Ishikawa (cell line): ENCODE data around the gene PGAM2.

Experiments
- CEBPB ChIP-seq: IDR thresholded peaks from 2 replicates; pipeline ENCODE4 v1.6.1; 2012
- CREB1 ChIP-seq: IDR thresholded peaks from 2 replicates; pipeline ENCODE4 v1.6.1; 2012; ENCODE audit warnings: low read depth
- EGR1 ChIP-seq: IDR thresholded peaks from 2 replicates; pipeline ENCODE4 v1.6.1; 2012
- EP300 ChIP-seq: IDR thresholded peaks from 2 replicates; pipeline ENCODE4 v1.6.1; 2012; ENCODE audit warnings: borderline replicate concordance
- FOXM1 ChIP-seq: IDR thresholded peaks from 2 replicates; pipeline ENCODE4 v1.6.1; 2012; ENCODE audit warnings: low read depth, borderline replicate concordance
- NFIC ChIP-seq: IDR thresholded peaks from 2 replicates; pipeline ENCODE4 v1.6.1; 2012
- RAD21 ChIP-seq: IDR thresholded peaks from 2 replicates; pipeline ENCODE4 v1.6.1; 2012; ENCODE audit warnings: low read depth
- REST ChIP-seq: IDR thresholded peaks from 2 replicates; pipeline ENCODE4 v1.6.1; 2012; ENCODE audit warnings: low read depth, mild to moderate bottlenecking
- TAF1 ChIP-seq: IDR thresholded peaks from 2 replicates; pipeline ENCODE4 v1.6.1; 2012; ENCODE audit warnings: low read depth, mild to moderate bottlenecking
- TCF12 ChIP-seq: IDR thresholded peaks from 2 replicates; pipeline ENCODE4 v1.6.1; 2012; ENCODE audit warnings: low read depth
- TEAD4 ChIP-seq: IDR thresholded peaks from 2 replicates; pipeline ENCODE4 v1.6.1; 2012
- USF1 ChIP-seq: IDR thresholded peaks from 2 replicates; pipeline ENCODE4 v1.6.1; 2012
- YY1 ChIP-seq: IDR thresholded peaks from 2 replicates; pipeline ENCODE4 v1.6.1; 2012; ENCODE audit warnings: low read depth
- ZBTB7A ChIP-seq: IDR thresholded peaks from 2 replicates; pipeline ENCODE4 v1.6.1; 2012; ENCODE audit warnings: low read depth
- TF ChIP-seq, protein P1 (sequence below): IDR thresholded peaks from 2 replicates; pipeline ENCODE4 v1.6.1; 2012

PGAM2 gene

GRCh38 chr7:44104860-44105771, 39.7 kb upstream of the PGAM2 start:
- TF ChIP-seq EGR1 (no peak), CEBPB (peak; percentile 63)

DNA sequence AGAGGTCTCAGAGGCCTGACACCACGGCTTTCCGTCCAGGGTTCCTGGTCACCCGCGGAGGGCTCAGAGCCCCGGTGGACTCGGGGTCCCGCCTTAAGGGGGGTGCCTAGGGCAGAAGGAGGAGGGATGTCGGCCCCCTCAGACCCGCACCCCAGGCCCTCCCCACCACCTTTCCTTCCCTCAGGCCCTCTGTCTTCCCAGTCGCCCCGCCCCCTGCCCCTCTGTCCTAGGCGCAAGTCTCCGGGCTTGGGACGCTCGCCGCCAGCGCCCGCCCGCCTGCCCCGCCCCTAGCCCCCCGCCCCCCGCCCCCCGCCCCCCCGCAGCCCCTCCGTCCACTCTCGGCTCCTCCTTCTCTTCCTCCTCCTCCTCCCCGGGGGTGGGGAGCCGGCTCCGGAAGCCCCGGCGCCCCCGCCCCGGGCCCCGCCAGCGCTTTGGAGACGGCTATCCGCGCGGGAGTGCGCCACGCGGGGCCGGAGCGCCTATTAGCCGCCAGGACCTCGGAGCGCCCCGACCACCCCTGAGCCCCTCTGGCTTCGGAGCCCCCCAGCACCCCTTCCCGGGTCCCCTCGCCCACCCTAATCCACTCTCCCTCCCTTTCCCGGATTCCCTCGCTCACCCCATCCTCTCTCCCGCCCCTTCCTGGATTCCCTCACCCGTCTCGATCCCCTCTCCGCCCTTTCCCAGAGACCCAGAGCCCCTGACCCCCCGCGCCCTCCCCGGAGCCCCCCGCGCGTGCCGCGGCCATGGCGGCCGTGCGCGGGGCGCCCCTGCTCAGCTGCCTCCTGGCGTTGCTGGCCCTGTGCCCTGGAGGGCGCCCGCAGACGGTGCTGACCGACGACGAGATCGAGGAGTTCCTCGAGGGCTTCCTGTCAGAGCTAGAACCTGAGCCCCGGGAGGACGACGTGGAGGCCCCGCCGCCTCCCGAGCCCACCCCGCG, 38.8 kb upstream of the PGAM2 start, which contains the start of gene AEBP1:
Gene AEBP1, plus strand, starts transcription at position 423 of the 937 bp plus-strand sequence. Its CDS starts 321 bp downstream, at position 744.
- TF ChIP-seq FOXM1 (no peak), ZBTB7A (peak; percentile 53; the same call in 1 of the 2 replicates)

GRCh38 chr7:44103566-44103922, 38.2 kb upstream of the PGAM2 start:
- TF ChIP-seq, protein P1, sequence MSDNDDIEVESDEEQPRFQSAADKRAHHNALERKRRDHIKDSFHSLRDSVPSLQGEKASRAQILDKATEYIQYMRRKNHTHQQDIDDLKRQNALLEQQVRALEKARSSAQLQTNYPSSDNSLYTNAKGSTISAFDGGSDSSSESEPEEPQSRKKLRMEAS, result no peak
- TF ChIP-seq FOXM1, result no peak
- TF ChIP-seq CREB1, result no peak
- no peak for TF ChIP-seq CEBPB
- no peak for TF ChIP-seq TEAD4
- no peak for TF ChIP-seq YY1

GRCh38 chr7:44102846-44103565, 37.6 kb upstream of the PGAM2 start:
- TF ChIP-seq CEBPB, result no peak

DNA sequence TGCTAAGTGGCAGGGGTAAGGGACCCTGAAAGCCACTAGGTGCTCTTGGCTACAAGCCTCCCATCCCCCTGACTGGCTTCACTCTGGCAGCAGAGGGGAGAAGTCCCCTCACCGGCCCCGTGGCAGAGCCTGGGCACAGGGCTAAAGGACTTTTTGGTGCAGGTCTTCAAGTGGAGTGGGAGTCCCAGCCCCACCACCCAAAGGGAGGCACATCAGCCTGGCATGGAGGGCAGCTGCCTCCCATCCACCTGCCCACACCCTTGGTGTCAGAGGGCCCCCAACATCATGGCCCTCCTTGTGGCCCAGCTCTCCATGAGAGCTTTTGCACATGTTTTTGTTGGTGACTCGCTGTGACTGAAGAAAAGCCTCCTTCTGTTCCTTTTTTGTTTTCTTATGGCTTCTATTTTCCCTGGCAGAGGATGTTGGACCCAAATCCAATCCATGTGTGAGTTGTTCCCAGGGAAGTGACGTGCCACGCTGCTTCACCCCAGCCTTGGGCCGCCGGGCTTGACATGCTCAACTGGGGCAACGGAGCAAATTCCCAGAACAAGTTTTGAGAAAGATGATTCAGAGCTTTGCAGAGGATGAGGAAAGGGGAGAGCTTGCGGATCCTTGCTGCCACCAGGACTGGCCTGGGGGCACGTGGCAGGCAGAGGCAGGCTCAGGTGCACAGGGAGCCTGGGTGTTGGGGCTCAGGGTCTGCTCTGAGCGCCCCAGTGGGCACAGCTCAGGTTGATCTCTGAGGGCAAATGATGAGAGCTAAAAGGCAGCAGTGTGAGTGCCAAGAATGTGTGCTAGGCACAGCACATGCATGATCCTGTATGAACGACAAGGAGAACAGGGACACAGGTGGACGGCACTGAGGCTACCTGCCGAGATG, 36.8 kb upstream of the PGAM2 start:
- TF ChIP-seq REST (no peak), TEAD4 (no peak), CREB1 (no peak), EGR1 (no peak), YY1 (no peak), TAF1 (no peak)
- TF ChIP-seq, protein P1, result no peak

DNA sequence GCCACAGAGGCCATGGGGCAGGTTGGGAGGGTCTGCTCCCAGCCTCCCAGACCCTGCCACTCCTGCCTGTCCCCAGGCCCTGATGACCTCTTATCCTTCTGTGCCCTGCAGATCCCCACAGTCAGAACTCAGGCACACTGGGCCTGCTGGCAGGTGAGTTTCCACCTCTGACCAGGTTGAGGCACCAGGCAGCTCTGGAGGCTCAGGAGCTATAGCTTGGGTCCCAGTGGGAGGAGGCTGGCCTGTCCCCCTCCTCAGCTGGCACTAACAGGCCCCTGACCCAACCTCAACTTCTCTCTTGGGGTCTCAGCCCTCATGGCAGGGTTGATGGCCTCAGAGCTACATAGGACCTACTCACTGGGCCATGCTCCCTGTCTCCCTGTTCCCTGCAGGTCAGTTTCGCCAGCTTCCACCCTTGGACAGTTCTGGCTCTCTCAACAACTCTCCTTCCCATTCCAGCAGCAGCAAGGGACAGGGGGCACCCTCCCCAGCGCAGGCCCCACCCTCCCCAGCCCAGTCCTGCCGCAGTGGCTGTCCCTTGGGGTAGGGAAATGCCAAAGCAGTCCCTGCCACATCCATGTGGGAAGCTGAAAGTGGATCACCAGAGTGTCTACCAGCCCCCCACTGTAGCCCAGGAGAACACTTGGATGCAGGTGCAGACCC, 36.1 kb upstream of the PGAM2 start:
- TF ChIP-seq CEBPB, result no peak
- TF ChIP-seq EP300, result no peak
- TF ChIP-seq, protein P1, result no peak
- no peak for TF ChIP-seq CREB1
- no peak for TF ChIP-seq YY1
- TF ChIP-seq USF1, result no peak
- TF ChIP-seq TCF12, result no peak
- TF ChIP-seq RAD21, result no peak
- no peak for TF ChIP-seq TAF1
- TF ChIP-seq FOXM1, result no peak
- TF ChIP-seq EGR1, result no peak
- no peak for TF ChIP-seq NFIC
- no peak for TF ChIP-seq TEAD4
- no peak for TF ChIP-seq REST
